ENCODE measurements around the gene LHFPL5.

LHFPL5 gene

GRCh38 chr6:35794536-35795452, 10.4 kb upstream of the LHFPL5 start:
- DNase-seq (ENCODE audit: low spot score): no peak

- DNase-seq (ENCODE audit: low spot score): no peak
Observed at GRCh38 chr6:35795453-35796071, 9.6 kb upstream of the LHFPL5 start.

- no peak for DNase-seq (ENCODE audit: low spot score)
Observed at GRCh38 chr6:35796236-35796635, 8.9 kb upstream of the LHFPL5 start.

- no peak for DNase-seq (ENCODE audit: low spot score)
Observed at GRCh38 chr6:35797837-35798526, 7.2 kb upstream of the LHFPL5 start.

DNA sequence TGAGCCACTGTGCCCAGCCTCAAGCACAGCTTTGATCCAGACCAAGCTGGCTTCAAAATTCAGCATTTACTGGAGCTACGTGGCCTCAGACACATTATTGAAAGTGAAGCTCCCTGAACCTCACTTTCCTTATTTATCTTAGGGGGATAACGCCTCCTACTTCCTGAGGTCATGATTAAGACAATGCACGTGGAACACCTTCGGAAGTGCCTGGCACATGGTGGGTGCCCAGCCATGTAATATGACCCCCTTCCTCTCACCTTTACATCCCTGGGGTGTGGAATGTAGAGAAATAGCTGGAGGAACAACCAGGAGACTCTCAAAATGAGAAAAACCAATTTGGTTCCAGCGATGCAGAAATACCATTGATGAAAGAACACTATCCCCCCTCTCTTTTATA, 6.4 kb upstream of the LHFPL5 start:
- no peak for DNase-seq (ENCODE audit: low spot score)

DNA sequence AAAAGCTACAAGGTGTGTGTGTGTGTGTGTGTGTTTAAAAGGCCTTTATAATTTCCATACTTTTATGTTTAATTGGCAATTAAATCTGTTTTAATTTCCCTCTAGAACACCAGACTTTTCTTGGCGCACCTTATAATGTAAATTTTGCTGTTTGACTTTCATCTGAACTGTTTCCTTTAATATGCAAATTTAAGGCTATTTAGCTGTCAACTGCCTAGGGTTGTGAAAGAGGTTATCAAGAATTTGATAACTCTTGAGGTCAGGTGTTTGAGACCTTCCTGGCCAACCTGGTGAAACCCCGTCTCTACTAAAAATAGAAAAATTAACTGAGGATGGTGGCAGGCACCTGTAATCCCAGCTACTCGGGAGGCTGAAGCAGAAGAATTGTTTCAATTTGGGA, 4.0 kb upstream of the LHFPL5 start:
- DNase-seq (ENCODE audit: low spot score): no peak

DNA sequence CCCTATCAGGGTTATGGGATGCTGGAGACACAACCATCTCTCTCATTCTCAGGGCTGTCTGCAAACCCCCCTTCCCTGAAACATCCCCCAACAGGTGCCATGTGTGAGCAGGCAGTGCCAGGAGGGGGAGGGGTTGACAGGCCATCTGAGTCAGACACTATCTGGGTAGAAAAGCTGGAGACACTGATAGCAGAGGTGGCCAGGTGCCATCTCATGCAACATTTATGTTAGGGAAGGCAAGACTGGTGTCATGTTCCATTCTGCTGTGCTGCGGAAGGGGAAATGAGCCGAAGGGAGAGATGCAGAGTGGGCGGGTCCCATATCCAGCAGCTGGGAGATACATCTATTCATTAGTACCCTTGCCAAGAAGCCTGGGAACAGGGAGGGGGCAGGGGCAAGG, 3.5 kb downstream of the LHFPL5 start:
- DNase-seq (ENCODE audit: low spot score): no peak

- no peak for DNase-seq (ENCODE audit: low spot score)
Observed at GRCh38 chr6:35809809-35810208, 4.7 kb downstream of the LHFPL5 start.

- no peak for DNase-seq (ENCODE audit: low spot score)
Observed at GRCh38 chr6:35810971-35811698, 6.0 kb downstream of the LHFPL5 start.

DNA sequence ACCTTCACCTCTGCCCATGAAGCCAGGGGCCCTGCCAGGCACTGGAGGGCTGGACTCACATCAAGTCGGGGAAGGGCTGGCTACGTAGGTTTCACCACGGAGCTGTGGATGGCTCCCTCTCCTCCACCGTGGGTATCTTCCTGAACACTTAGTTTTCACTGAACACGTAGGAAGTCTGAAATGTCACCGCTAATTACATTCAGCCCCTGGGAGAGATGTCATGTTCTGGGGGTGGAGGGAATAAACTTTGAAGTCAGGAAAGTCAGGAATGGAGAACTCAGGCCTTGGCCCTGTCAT, 6.5 kb downstream of the LHFPL5 start:
- DNase-seq (ENCODE audit: low spot score): no peak

DNA sequence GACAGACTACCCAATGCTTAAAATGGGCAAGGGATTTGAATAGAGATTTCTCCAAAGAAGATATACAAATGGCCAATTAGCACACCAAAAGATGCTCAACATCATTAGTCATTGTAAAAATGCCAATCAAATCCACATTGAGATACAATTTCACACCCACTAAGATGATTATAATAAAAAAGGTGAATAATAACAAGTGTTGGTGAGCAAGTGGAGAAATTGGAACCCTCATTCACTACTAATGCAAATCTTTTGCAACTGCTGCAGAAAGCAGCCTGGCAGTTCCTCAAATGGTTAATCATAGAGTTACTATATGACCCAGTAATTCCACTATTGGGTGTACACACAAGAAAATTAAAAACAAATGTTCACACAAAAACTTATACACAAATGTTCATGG, 12.4 kb downstream of the LHFPL5 start:
- no peak for DNase-seq (ENCODE audit: low spot score)

DNA sequence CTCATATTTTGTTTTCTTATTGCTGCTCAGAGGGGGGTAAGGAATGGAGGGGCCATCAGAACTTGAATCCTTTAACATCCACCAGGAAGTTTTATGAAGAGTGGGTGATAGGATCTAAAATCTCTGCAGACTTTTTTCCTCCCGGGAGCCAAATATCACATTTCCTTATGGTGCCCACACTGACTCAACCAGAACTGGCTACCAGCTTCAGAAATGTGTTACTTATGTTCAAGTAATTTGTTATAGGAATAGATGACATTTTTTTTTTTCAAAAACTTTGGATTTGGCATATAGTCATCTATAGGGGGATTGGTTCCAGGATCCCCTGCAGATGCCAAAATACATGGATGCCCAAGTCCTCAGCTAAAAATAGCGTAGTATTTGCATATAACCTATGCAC, 18.4 kb downstream of the LHFPL5 start:
- DNase-seq (ENCODE audit: low spot score): no peak

GRCh38 chr6:35824552-35825192, 19.5 kb downstream of the LHFPL5 start:
- DNase-seq (ENCODE audit: low spot score): no peak

GRCh38 chr6:35829306-35829705, 24.2 kb downstream of the LHFPL5 start:
- no peak for DNase-seq (ENCODE audit: low spot score)

- no peak for DNase-seq (ENCODE audit: low spot score)
Observed at GRCh38 chr6:35831257-35832007, 26.3 kb downstream of the LHFPL5 start.

GRCh38 chr6:35833536-35833935, 28.4 kb downstream of the LHFPL5 start:
- no peak for DNase-seq (ENCODE audit: low spot score)

DNA sequence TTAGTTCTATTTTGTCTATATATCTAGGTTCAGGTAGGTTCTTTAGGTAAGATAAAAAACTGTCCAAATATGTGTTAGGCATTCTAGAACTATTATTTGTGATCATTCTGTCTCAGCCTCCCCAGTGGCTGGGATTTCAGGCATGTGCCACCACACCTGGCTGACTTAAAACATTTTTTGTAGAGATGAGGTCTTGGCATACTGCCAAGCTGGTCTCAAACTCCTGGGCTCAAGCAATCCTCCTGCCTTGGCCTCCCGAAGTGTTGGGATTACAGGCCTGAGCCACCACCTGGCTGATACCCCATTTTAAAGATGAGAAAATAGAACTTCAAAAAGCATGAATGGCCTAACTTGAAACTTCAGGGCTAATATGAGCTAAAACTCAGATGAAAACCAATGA, 33.9 kb downstream of the LHFPL5 start:
- no peak for DNase-seq (ENCODE audit: low spot score)

GRCh38 chr6:35842381-35842780, 37.2 kb downstream of the LHFPL5 start:
- DNase-seq (ENCODE audit: low spot score): no peak

DNA sequence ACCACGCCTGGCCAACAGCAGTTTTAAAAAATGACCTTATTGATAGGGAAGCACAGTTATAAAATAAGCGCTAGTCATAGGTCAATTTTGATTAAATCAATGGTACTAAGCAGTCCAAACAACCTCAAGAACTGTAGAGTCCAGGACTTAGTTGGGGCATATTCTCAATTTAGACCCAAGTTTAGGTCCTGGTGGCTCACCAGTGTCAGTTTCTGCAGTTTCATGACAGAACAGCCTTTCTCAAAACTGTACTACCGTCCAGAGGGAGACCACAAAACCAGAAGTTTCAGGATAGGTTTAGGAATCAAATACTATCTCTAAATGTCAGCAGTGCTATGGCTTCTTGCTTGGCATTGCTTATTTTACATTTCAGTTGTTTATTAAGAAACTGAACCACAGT, 39.1 kb downstream of the LHFPL5 start:
- no peak for DNase-seq (ENCODE audit: low spot score)

GRCh38 chr6:35850208-35850607, 45.1 kb downstream of the LHFPL5 start:
- no peak for DNase-seq (ENCODE audit: low spot score)

DNA sequence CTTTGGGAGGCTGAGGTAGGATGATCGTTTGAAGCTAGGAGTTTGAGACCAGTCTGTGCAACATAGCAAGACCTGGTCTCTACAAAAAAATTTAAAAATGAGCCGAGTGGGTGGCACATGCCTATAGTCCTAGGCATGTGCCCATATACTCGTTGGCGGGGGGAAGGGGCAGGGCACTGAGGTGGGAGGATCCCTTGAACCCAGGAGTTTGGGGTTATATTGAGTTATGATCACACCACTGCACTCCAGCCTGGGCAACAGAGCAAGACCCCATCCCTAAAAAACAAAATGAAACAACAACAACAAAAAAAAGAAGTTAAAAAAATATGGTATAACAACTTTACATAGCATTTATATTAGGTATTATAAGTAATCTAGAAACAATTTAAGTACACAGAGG, 47.8 kb downstream of the LHFPL5 start:
- no peak for DNase-seq (ENCODE audit: low spot score)
